Smooth muscle cell (in vitro differentiated cells): ENCODE results near the gene L3MBTL2. TPM values are rescaled to one million over a fixed set of nuclear protein-coding genes. Genes with fewer than 3 reads are reported as not detected.

Experiments used
- DNase-seq: peaks from one replicate; lab custom pipeline; 2025; ENCODE audit not compliant: unreplicated experiment; lab: John Stamatoyannopoulos, UW
- H2AFZ ChIP-seq: fragments of 200-600 bp; sonication (generic); 2 replicates; pipeline ENCODE4 v1.6.0; 2016; ENCODE audit warnings: antibody characterized with exemption, low read depth, mild to moderate bottlenecking
- H3F3A ChIP-seq: fragments of 200-600 bp; sonication (generic); 2 replicates; pipeline ENCODE4 v1.6.0; 2017; ENCODE audit warnings: antibody characterized with exemption, low read depth
- H3K27ac ChIP-seq: fragments of 200-600 bp; sonication (generic); 2 replicates; pipeline ENCODE4 v1.5.1; 2016; ENCODE audit warnings: low read depth, mild to moderate bottlenecking
- H3K27me3 ChIP-seq: fragments of 200-600 bp; sonication (generic); 2 replicates; pipeline ENCODE4 v1.6.1; 2016; ENCODE audit warnings: low read depth, mild to moderate bottlenecking
- H3K36me3 ChIP-seq: fragments of 200-600 bp; sonication (generic); 2 replicates; pipeline ENCODE4 v1.5.1; 2016; ENCODE audit warnings: low read depth
- H3K4me1 ChIP-seq: fragments of 200-600 bp; sonication (generic); 2 replicates; pipeline ENCODE4 v1.5.1; 2016; ENCODE audit warnings: low read depth
- H3K4me2 ChIP-seq: fragments of 200-600 bp; sonication (generic); 2 replicates; pipeline ENCODE4 v1.6.0; 2016; ENCODE audit warnings: mild to moderate bottlenecking
- H3K4me3 ChIP-seq: fragments of 200-600 bp; sonication (generic); 2 replicates; pipeline ENCODE4 v1.5.1; 2016; ENCODE audit warnings: mild to moderate bottlenecking
- H3K79me2 ChIP-seq: fragments of 200-600 bp; sonication (generic); 2 replicates; pipeline ENCODE4 v1.6.0; 2016; ENCODE audit warnings: low read depth, mild to moderate bottlenecking
- H3K9ac ChIP-seq: fragments of 200-600 bp; sonication (generic); 2 replicates; pipeline ENCODE4 v1.6.0; 2016; ENCODE audit warnings: low read depth
- H3K9me3 ChIP-seq: fragments of 200-600 bp; sonication (generic); replicated peaks from 2 replicates; pipeline ENCODE4 v1.5.1; 2016; ENCODE audit warnings: low read depth
- H4K20me1 ChIP-seq: fragments of 200-600 bp; sonication (generic); 2 replicates; pipeline ENCODE4 v1.6.0; 2016; ENCODE audit warnings: low read depth
- WGBS: methylation state at CpG from one replicate; pipeline ENCODE4 v1.1.7; 2016; ENCODE audit warnings: low lambda C conversion rate; 5-methylcytosine and 5-hydroxymethylcytosine counted together
- polyA plus RNA-seq: library from polyadenylated mRNA; unstranded; fragments of >200 nt; fragmentation: Nextera tagmentation; extraction: Ambion mirVana; gene quantifications from 2 replicates; pipeline ENCODE4 v1.2.1, GENCODE V29; 2016
- total RNA-seq: library from RNA; depleted of rRNA; stranded (reverse); fragments of >200 nt; gene quantifications from 2 replicates; pipeline ENCODE4 v1.2.3, GENCODE V29; 2014
- TF ChIP-seq, protein P1 (sequence below): fragments of 200-600 bp; sonication (generic); IDR thresholded peaks from 2 replicates; pipeline ENCODE4 v1.5.1; 2017; ENCODE audit warnings: borderline replicate concordance, mild to moderate bottlenecking, antibody characterized with exemption; ENCODE audit not compliant: insufficient read depth, poor library complexity, severe bottlenecking

The L3MBTL2 gene
- total and polyA plus RNA-seq, 2 experiments from 2014 or later: 10.7 to 15.5 TPM

DNA sequence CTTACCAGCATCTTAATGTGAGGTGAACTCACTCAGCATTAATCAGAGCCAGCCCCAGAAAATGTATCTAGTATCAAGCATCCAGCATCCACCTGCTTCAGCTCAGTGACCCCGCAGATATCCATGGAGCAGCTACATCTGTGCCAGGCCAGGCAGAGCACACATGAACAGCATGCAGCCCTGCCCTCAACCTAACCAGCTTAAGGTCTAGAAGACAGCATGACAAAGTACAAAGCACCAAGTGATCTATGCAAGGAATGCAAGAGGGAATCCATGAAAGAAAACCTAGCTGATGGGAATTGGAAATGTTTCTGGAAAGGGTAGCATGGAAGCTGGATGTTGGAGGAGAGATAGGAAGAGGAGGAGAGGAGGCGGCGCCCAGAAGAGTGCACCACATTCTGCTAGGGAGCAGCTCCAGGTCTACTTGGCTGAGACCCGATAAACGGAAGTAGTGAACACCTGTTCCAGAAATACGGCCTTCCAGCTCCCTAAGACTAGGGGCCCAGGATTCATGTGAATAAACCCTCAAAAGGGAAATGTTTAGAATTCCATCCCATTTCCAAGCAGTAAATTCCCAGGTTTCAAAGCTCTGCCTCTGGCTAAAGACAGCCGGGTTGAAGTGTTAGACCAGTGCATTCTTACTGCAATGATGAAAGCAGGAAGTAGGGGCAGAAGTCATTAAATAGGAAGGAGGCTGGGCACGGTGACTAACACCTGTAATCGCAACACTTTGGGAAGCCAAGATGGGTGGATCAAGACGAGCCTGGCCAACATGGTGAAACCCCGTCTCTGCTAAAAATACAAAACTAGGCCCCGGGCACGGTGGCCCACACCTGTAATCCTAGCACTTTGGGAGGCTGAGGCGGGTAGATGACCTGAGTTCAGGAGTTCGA lies 23.5 kb upstream of the L3MBTL2 start:
- no peak overlapping the region for H3K27ac ChIP-seq
- peaks cover 18% of the 10 kb centered on the region for H3F3A ChIP-seq
- TF ChIP-seq, protein P1, sequence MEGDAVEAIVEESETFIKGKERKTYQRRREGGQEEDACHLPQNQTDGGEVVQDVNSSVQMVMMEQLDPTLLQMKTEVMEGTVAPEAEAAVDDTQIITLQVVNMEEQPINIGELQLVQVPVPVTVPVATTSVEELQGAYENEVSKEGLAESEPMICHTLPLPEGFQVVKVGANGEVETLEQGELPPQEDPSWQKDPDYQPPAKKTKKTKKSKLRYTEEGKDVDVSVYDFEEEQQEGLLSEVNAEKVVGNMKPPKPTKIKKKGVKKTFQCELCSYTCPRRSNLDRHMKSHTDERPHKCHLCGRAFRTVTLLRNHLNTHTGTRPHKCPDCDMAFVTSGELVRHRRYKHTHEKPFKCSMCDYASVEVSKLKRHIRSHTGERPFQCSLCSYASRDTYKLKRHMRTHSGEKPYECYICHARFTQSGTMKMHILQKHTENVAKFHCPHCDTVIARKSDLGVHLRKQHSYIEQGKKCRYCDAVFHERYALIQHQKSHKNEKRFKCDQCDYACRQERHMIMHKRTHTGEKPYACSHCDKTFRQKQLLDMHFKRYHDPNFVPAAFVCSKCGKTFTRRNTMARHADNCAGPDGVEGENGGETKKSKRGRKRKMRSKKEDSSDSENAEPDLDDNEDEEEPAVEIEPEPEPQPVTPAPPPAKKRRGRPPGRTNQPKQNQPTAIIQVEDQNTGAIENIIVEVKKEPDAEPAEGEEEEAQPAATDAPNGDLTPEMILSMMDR: no peak
- H3K9me3 ChIP-seq: no peaks in the 10 kb centered on the region
- H3K36me3 ChIP-seq: peaks cover 9% of the 10 kb centered on the region
- no peaks in the 10 kb centered on the region for H3K79me2 ChIP-seq
- no peak overlapping the region for H2AFZ ChIP-seq
- H3K4me1 ChIP-seq: no peaks in the 10 kb centered on the region
- no peaks in the 10 kb centered on the region for H3K27me3 ChIP-seq
- 67% methylated on average over 15 of the region's 15 CpGs for whole genome bisulfite sequencing
- no peak overlapping the region for H3K4me2 ChIP-seq
- H3K4me3 ChIP-seq: no peak overlapping the region
- peaks cover 3% of the 10 kb centered on the region for H4K20me1 ChIP-seq
- no peak for DNase-seq
- no peak overlapping the region for H3K9ac ChIP-seq

DNA sequence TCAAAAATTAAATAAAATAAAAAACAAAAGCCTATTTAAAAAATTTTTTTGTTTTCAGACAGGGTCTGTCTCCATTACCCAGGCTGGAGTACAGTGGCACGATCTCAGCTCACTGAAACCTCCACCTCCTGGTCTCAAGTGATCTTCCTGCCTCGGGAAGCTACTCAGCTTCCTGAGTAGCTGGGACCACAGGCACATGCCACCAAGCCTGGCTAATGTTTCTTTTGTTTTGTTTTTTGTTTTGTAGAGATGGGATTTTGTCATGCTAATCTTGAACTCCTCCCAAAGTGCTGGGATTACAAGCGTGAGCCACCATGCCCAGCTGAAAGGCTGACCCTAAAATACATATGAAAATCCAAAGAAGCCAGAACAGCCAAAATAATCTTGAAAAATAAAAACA lies 20.4 kb upstream of the L3MBTL2 start:
- TF ChIP-seq, protein P1: no peak

DNA sequence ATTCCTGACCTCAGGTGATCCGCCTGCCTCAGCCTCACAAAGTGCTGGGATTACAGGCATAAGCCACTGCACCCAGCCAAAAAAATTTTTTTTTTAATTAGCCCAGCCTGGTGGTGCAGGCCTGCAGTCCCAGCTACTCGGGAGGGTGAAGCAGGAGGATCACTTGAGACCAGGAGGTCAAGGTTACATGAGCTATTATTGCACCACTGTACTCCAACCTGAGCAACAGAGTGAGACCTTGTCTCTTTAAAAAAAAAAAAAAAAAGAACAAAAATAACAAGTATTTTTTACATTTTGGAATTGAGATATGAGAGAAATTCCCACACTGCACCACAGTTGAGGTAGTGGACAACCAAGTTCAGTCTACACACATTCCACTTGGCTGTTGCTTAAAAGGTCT lies 13.6 kb upstream of the L3MBTL2 start:
- no peak overlapping the region for H3K27ac ChIP-seq
- no peaks in the 10 kb centered on the region for H3F3A ChIP-seq
- H3K4me2 ChIP-seq: no peak overlapping the region
- no peak overlapping the region for H3K9ac ChIP-seq
- WGBS: 93% methylated on average over 2 of the region's 2 CpGs
- no peak overlapping the region for H3K4me3 ChIP-seq
- H4K20me1 ChIP-seq: no peaks in the 10 kb centered on the region
- H3K9me3 ChIP-seq: no peaks in the 10 kb centered on the region
- TF ChIP-seq, protein P1: no peak
- no peak for DNase-seq
- H3K4me1 ChIP-seq: no peaks in the 10 kb centered on the region
- H3K36me3 ChIP-seq: no peaks in the 10 kb centered on the region
- H2AFZ ChIP-seq: no peak overlapping the region
- no peaks in the 10 kb centered on the region for H3K27me3 ChIP-seq
- no peaks in the 10 kb centered on the region for H3K79me2 ChIP-seq

More for the DNA sequence above, 20.4 kb upstream of the L3MBTL2 start:
- no peak overlapping the region for H3K4me3 ChIP-seq
- 48% methylated on average over 3 of the region's 3 CpGs for WGBS
- no peak for DNase-seq
- no peaks in the 10 kb centered on the region for H3K79me2 ChIP-seq
- H4K20me1 ChIP-seq: no peaks in the 10 kb centered on the region
- H3K36me3 ChIP-seq: no peaks in the 10 kb centered on the region
- H3K9me3 ChIP-seq: no peaks in the 10 kb centered on the region
- no peak overlapping the region for H2AFZ ChIP-seq
- no peak overlapping the region for H3K27ac ChIP-seq
- no peaks in the 10 kb centered on the region for H3K27me3 ChIP-seq
- peaks cover 12% of the 10 kb centered on the region for H3F3A ChIP-seq
- no peak overlapping the region for H3K9ac ChIP-seq
- H3K4me2 ChIP-seq: no peak overlapping the region
- H3K4me1 ChIP-seq: no peaks in the 10 kb centered on the region
